EH (cell line): ENCODE measurements around the gene ANO8.
A peak's percentile ranks its signal among the peaks of the same experiment; 100 is the strongest.
"Not testable (repeated sequence)": the region's sequence is repeated elsewhere in the genome, so short reads cannot be mapped to it uniquely, and the experiment has no call there.

Experiments
- DNase-seq: peaks from one replicate; pipeline ENCODE4 v3.0.0-alpha.2; 2015; ENCODE audit warnings: low read depth

Gene ANO8

DNA sequence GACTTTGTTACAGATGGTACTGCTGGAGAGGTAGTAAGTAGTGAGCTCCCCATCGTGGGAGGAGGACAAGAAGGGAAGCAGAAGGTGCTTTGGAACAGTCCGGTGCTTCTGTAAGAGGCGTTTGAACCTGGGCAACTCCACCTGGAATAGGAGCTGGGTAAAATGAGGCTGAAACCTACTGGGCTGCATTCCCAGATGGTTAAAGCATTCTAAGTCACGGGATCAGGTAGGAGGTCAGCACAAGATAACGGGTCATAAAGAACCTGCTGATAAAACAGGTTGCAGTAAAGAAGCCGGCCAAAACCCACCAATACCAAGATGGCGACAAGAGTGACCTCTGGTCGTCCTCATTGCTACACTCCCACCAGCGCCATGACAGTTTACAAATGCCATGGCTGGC lies 47.9 kb downstream of the ANO8 start:
- DNase-seq = no peak

GRCh38 chr19:17286263-17286662 lies 48.4 kb downstream of the ANO8 start:
- no peak for DNase-seq

GRCh38 chr19:17285415-17286135 lies 49.1 kb downstream of the ANO8 start:
- DNase-seq = no peak

DNA sequence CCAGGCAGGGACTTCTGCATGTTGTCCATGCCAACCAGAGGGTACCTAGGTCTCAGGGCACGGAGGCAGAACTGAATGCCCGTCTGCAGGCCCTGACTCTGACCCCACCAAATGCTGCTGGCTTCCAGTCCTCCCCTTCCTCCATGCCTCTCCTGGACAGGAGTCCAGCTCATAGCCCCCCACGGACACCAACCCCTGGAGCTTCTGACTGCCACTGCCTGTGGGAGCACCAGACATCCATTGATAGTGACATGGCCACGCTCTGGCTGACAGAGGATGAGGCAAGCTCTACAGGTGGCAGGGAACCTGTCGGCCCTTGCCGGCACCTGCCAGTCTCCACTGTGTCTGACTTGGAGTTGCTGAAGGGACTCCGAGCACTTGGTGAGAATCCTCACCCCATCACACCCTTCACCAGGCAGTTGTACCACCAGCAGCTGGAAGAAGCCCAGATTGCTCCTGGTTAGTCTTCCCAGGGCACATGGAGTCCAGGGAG lies 51.1 kb downstream of the ANO8 start:
- no peak for DNase-seq

DNA sequence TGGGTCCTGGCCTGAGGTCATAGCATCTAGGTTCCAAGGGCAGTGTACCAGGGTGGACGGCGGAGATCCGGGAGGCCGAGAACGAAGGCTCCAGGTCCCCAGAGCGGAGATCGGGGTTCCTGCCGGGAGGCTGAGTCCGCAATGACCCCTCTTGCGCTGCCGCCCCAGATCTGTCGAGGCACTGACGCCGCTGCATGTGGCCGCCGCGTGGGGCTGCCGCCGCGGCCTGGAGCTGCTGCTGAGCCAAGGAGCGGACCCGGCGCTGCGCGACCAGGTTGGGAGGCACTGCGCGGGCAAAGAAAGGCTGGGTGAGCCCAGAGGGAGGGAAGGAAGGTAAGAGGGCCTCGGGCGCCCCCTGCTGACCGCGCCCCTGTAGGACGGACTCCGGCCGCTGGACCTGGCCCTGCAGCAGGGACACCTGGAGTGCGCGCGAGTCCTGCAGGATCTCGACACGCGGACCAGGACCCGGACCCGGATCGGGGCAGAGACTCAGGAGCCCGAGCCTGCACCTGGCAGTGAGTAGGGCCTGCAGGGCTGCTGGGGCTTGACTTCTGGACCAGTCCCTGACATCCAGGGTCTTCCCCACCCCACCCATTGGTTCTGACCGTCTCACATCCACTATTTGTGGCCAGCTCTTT lies 52.0 kb downstream of the ANO8 start:
- DNase-seq = peak; percentile 79

DNA sequence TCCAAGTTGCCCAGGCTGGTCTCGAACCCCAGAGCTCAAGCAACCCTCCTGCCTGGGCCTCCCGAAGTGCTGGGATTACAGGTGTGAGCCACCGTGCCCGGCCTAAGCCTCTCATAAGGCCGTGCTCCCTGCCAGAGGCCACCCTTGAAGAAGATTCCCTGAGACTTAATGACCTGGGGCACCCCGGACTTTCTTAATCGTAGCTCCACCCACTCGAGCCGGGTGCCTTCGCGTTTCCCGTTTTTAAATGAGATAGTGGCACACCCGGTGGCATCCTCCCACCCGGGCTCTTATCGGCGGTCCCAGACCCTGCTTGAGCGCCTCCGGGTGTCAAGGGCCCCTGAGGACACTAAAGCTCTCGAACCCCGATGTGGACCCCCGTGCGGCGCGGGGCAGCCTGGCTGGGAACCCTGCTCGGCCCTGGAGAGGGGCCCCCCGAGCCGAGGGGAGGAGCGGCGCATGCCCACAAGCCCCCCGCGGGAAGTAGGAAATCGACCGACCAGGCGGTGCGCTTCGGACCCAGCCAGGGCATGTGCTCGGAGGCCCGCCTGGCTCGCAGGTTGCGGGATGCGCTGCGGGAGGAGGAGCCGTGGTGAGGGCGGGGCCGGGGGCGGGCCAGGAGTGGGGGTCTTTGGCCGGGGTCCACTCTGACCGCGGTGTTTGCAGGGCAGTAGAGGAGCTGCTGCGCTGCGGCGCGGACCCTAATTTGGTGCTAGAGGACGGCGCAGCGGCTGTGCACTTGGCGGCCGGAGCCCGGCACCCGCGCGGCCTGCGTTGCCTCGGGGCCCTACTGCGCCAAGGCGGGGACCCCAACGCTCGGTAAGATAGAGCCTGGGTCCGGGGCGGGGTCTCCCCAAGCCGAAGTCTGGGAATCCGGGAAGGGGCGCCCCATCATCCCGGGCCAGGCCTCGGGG lies 53.0 kb downstream of the ANO8 start, which contains the start of gene ANKLE1:
TSS of gene ANKLE1 (plus strand) at position 511 of the 914 bp plus-strand sequence. CDS start at position 531, 20 bp downstream.
- peak; percentile 39 for DNase-seq

DNA sequence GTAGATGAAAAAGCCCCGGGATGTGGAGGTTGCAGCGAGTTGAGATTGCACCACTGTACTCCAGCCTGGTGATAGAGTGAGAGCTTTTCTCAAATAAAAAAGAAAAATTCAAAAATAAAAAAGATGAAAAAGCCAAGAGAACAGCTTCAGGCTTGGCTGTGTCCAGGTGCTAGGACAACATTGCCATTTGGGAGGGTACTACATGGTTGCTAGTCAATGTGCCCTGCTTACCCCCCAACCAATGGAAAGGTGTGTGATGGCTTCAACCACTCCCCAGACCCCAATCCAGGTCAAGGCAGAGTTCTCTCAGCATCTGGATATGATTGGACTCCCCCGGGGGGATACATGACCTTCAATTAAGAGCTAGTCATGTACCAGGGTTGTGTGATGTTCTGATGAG lies 55.2 kb downstream of the ANO8 start:
- DNase-seq = no peak

- DNase-seq = no peak
These were observed 59.0 kb downstream of the ANO8 start for GRCh38 chr19:17275441-17276175.

DNA sequence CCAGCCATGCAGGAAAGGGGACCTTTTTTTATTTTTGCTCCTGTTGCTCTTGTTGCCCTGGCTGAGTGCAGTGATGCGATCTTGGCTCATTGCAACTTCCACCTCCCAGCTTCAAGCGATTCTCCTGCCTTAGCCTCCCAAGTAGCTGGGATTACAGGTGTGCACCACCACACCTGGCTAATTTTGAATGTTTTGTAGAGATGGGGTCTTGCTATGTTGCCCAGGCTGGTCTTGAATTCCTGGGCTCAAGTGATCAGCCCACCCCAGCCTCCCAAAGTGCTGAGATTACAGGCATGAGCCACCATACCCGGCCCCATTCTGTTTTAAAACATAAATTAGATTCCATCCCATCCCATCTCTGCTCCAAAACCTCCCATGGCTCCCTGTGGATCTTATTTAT lies 59.8 kb downstream of the ANO8 start:
- not testable (repeated sequence) for DNase-seq
